Epithelial cell of proximal tubule (primary cell): ENCODE measurements around the gene R3HCC1L. TPM values are rescaled to one million over a fixed set of nuclear protein-coding genes. Genes with fewer than 3 reads are reported as not detected.

Experiments used
- DNase-seq: peaks from one replicate; pipeline ENCODE4 v3.0.0-alpha.2; 2011; ENCODE audit warnings: low read depth
- H3K4me3 ChIP-seq: 2 replicates; pipeline ENCODE4 v1.5.1; 2011; ENCODE audit warnings: low read depth, mild to moderate bottlenecking, low read length
- CTCF ChIP-seq: conservative IDR thresholded peaks from 2 replicates; pipeline ENCODE4 v1.5.1; 2012; ENCODE audit warnings: low read depth, mild to moderate bottlenecking, low read length
- total RNA-seq: library from RNA; depleted of rRNA; stranded (reverse); fragments of >200 nt; gene quantifications from 2 replicates; pipeline ENCODE4 v1.2.3, GENCODE V29; 2015

The R3HCC1L gene
- total RNA-seq, 1 donor from 2014 or later, result 8.6 TPM

GRCh38 chr10:98106531-98106930 lies 27.9 kb upstream of the R3HCC1L start:
- no peak overlapping the region for H3K4me3 ChIP-seq
- TF ChIP-seq CTCF, result no peak
- DNase-seq, result no peak

DNA sequence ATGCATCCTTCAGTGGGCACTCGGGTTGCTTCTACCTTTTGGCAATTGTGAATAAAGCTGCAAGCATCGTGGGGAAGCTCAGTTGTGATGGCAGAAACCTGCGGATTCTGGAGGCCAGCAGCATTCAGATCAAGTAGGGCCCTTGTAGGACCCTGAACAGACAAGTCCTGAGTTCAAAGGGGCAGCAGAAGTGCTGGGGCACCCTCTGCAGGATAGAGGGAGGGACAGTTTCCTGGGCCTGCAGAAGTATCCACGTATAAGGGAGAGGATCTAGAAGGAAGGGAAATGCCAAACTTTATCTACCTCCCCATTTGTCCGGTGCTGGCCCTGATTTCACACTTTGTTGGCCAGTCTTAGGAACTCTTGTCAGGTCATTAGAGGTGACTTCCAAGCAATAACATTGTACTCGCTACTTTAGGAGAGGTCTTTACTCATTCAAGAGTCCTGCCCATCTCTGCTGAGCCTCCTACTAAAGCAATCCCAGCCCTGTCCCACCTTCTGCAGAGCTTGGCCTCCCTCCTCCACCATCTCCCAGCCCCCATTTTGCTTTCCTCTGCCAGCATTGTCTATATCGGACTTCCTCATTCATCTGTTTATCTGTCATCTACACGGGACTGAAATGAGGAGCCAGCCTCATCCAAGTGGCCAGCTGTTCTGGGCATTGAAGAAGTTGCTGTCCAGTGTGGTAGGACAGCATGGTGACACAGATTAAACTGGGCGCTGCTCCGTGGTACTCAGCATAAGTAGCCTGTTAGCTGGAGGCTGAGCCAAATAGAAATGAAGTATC lies 26.6 kb upstream of the R3HCC1L start:
- no peak overlapping the region for H3K4me3 ChIP-seq
- no peak for DNase-seq

GRCh38 chr10:98110356-98110755 lies 24.1 kb upstream of the R3HCC1L start:
- no peak for TF ChIP-seq CTCF
- no peak for DNase-seq
- no peak overlapping the region for H3K4me3 ChIP-seq

More for the DNA sequence above, 26.6 kb upstream of the R3HCC1L start:
- no peak for TF ChIP-seq CTCF

GRCh38 chr10:98115031-98115787 lies 19.2 kb upstream of the R3HCC1L start:
- no peak overlapping the region for H3K4me3 ChIP-seq
- DNase-seq, result no peak
- no peak for TF ChIP-seq CTCF

DNA sequence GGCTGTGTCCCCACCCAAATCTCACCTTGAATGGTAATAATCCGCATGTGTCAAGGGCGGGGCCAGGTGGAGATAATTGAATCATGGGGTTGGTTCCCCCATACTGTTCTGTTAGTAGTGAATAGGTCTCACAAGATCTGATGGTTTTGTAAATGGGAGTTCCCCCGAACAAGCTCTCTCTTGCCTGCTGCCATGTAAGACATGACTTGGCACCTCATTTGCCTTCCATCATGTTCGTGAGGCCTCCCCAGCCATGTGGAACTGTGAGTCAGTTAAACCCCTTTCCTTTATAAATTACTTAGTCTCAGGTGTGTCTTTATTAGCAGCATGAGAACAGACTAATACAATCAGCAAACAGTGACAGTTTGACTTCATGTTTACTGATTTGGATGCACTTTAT lies 14.6 kb upstream of the R3HCC1L start:
- H3K4me3 ChIP-seq, result no peak overlapping the region
- no peak for DNase-seq
- TF ChIP-seq CTCF, result no peak

DNA sequence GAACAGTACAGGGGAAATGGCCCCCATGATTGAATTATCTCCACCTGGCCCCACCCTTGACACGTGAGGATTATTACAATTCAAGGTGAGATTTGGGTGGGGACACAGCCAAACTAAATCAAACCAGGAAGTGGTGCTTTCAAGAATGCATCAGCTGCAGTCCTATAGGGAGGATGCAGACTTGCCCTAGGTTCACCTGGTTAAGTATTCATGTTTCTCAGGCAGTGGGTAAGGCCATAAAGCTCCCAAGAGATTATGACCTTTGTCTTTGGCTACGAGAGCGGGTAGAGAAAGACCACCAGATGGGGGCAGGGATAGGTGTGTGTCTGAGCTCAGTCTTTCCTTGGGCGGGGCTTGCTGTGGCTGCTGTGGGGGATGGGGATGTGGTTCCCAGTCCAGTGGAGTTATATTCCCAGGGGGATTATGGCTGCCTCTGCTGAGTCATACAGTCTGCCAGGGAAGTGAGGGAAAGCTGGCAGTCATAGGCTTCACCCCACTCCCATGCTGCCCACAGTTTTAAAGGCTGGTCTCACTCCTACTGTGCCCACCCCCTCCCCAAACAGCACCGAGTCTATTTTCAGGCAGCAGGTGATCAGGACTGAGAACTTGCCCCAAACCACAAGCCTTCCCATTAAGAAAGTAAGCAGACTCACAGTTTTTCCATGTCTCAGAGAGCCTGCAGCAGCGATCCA lies 8.4 kb upstream of the R3HCC1L start:
- no peak overlapping the region for H3K4me3 ChIP-seq
- TF ChIP-seq CTCF, result no peak
- no peak for DNase-seq
